Measurements from ENCODE around the gene PI4KB.

- TF ChIP-seq CTCF (conservative IDR thresholded peaks at IDR 0.05) (no peak), ZFX (IDR thresholded peaks at IDR 0.05) (no peak)
These were observed 43.1 kb upstream of the PI4KB start for GRCh38 chr1:151370211-151370911.
